ENCODE measurements around the gene SGMS2. TPM values are rescaled to one million over a fixed set of nuclear protein-coding genes. Genes with fewer than 3 reads are reported as not detected.

SGMS2 gene
- total and polyA plus RNA-seq, 2 of the 4 experiments (the other 2 are of a cell fraction), result 13.4 to 37.5 TPM

DNA sequence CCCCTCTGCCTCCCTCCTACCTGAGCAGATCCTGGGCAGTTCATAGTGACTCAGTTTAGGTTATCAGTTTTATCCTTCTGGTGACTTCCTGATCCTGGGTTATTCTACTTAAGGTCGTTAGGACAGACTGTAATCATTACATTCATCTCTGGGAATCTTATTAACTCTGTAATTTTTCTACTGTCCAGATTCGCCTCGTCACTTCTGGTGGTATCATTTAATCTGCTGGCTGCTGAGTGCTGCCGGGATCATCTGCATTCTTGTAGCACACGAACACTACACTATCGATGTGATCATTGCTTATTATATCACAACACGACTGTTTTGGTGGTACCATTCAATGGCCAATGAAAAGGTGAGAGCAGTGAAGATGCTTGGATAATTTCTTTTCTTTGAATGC is 83.6 kb downstream of the SGMS2 start:
- Histone ChIP-seq H3K4me1 (ENCODE audit: control insufficient read depth, insufficient read depth, low read length) (no peaks in the 10 kb centered on the region), H2AFZ (replicated peaks; ENCODE audit: low read length, poor library complexity) (no peak overlapping the region), H3K9ac (ENCODE audit: low read depth, low read length) (no peak overlapping the region), H3K79me1 (ENCODE audit: low read depth in 1 of 2, low read length in 2 of 2) (no peaks in the 10 kb centered on the region), H2AK9ac (replicated peaks; ENCODE audit: low read depth, low read length, poor library complexity) (no peak overlapping the region), H2BK20ac (ENCODE audit: low read depth, low read length) (no peak overlapping the region), H3K9me1 (ENCODE audit: insufficient read depth, low read length) (no peaks in the 10 kb centered on the region), H3K23ac (ENCODE audit: low read depth, low read length) (no peak overlapping the region), H3K27ac (ENCODE audit: insufficient read depth, low read length) (no peak overlapping the region), H3K18ac (ENCODE audit: low read depth, low read length) (no peak overlapping the region), H3K27me3 (ENCODE audit: control insufficient read depth, insufficient read depth, low read length) (no peaks in the 10 kb centered on the region), H2BK120ac (ENCODE audit: low read depth, low read length) (no peak overlapping the region), H3K14ac (replicated peaks; ENCODE audit: low read depth, low read length) (no peak overlapping the region), H3K4me2 (ENCODE audit: low read depth, low read length) (no peak overlapping the region), H3K9me3 (ENCODE audit: control insufficient read depth, insufficient read depth, low read length) (no peaks in the 10 kb centered on the region), H2BK5ac (ENCODE audit: low read depth, low read length, poor library complexity, severe bottlenecking) (no peak overlapping the region), H4K91ac (ENCODE audit: insufficient read depth, low read depth, low read length) (no peak overlapping the region), H2AK5ac (ENCODE audit: low read depth, low read length) (no peak overlapping the region), H4K8ac (ENCODE audit: low read depth in 2 of 2, low read length in 2 of 2) (no peak overlapping the region), H3K56ac (ENCODE audit: extremely low read depth, insufficient read depth, low read length) (no peak overlapping the region), H3K4ac (ENCODE audit: low read depth, low read length) (no peak overlapping the region), H4K20me1 (ENCODE audit: insufficient read depth, low read length) (no peaks in the 10 kb centered on the region), H4K5ac (ENCODE audit: low read depth, low read length) (no peak overlapping the region), H3K4me3 (ENCODE audit: insufficient read depth, low read depth, low read length) (no peak overlapping the region), H3K36me3 (ENCODE audit: control insufficient read depth, insufficient read depth, low read length) (no peaks in the 10 kb centered on the region), H2BK15ac (ENCODE audit: low read depth, low read length) (no peak overlapping the region)
- ChIA-PET CTCF (interaction anchor here (1.7 kb wide), 1 partner anchor 150 kb away, joined by 6 read pairs; no protein-coding TSS in a partner anchor), POLR2A (ENCODE audit: unreplicated experiment) (no interaction called here)
- dilution Hi-C loops (cut with HindIII; ENCODE audit: low sequenced_read_pairs, unreplicated experiment), result no loop called here
- no TSS peak for BruUV-seq (replicated peaks)
- DNase-seq, result no peak
- WGBS, 2 experiments (ENCODE audit: extremely low coverage in 2 of 2, insufficient read length in 1 of 2), result 94% methylated on average over 2 of the region's 7 CpGs; no CpG with 5 or more reads in 1 of the 2 experiments
- no peak for ATAC-seq (ENCODE audit: low read depth)
- in situ Hi-C loops (cut with MboI; ENCODE audit: low sequenced_read_pairs), result no loop called here
- TF ChIP-seq CHD1 (IDR thresholded peaks at IDR 0.05; ENCODE audit: low read depth, low read length), result no peak
- TF ChIP-seq MAZ (IDR thresholded peaks at IDR 0.05; ENCODE audit: borderline replicate concordance, low read depth, low read length), result no peak
- TF ChIP-seq, protein P1, sequence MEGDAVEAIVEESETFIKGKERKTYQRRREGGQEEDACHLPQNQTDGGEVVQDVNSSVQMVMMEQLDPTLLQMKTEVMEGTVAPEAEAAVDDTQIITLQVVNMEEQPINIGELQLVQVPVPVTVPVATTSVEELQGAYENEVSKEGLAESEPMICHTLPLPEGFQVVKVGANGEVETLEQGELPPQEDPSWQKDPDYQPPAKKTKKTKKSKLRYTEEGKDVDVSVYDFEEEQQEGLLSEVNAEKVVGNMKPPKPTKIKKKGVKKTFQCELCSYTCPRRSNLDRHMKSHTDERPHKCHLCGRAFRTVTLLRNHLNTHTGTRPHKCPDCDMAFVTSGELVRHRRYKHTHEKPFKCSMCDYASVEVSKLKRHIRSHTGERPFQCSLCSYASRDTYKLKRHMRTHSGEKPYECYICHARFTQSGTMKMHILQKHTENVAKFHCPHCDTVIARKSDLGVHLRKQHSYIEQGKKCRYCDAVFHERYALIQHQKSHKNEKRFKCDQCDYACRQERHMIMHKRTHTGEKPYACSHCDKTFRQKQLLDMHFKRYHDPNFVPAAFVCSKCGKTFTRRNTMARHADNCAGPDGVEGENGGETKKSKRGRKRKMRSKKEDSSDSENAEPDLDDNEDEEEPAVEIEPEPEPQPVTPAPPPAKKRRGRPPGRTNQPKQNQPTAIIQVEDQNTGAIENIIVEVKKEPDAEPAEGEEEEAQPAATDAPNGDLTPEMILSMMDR (conservative IDR thresholded peaks at IDR 0.05; ENCODE audit: low read depth, low read length), result no peak
- TF ChIP-seq RCOR1 (IDR thresholded peaks at IDR 0.05; ENCODE audit: insufficient replicate concordance, low read length), result no peak
- TF ChIP-seq NFE2L2 (IDR thresholded peaks at IDR 0.05; ENCODE audit: low read depth, low read length), result no peak
- TF ChIP-seq, protein P2, sequence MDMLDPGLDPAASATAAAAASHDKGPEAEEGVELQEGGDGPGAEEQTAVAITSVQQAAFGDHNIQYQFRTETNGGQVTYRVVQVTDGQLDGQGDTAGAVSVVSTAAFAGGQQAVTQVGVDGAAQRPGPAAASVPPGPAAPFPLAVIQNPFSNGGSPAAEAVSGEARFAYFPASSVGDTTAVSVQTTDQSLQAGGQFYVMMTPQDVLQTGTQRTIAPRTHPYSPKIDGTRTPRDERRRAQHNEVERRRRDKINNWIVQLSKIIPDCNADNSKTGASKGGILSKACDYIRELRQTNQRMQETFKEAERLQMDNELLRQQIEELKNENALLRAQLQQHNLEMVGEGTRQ (IDR thresholded peaks at IDR 0.05; ENCODE audit: low read depth, low read length), result no peak
- TF ChIP-seq, protein P3, sequence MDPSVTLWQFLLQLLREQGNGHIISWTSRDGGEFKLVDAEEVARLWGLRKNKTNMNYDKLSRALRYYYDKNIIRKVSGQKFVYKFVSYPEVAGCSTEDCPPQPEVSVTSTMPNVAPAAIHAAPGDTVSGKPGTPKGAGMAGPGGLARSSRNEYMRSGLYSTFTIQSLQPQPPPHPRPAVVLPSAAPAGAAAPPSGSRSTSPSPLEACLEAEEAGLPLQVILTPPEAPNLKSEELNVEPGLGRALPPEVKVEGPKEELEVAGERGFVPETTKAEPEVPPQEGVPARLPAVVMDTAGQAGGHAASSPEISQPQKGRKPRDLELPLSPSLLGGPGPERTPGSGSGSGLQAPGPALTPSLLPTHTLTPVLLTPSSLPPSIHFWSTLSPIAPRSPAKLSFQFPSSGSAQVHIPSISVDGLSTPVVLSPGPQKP (IDR thresholded peaks at IDR 0.05; ENCODE audit: borderline replicate concordance, low read depth, low read length), result no peak
- TF ChIP-seq CEBPB (IDR thresholded peaks at IDR 0.05; ENCODE audit: low read depth, low read length), result no peak
- TF ChIP-seq RAD21 (IDR thresholded peaks at IDR 0.05; ENCODE audit: low read length), result no peak
- TF ChIP-seq SMC3 (IDR thresholded peaks at IDR 0.05; ENCODE audit: low read depth, low read length), result no peak
- TF ChIP-seq BHLHE40 (IDR thresholded peaks at IDR 0.05; ENCODE audit: low read depth, low read length), result no peak
- no peak for TF ChIP-seq MXI1 (IDR thresholded peaks at IDR 0.05; ENCODE audit: borderline replicate concordance, low read depth, low read length)
- intact Hi-C loops (cut with micrococcal nuclease), result no loop called here
